ENCODE results near the gene XRCC4.

XRCC4 gene

GRCh38 chr5:83377131-83377865, 300.0 kb downstream of the XRCC4 start:
- no peak for DNase-seq (ENCODE audit: low read depth in 2 of 3, low spot score in 1 of 3)

GRCh38 chr5:83378624-83379289, 301.4 kb downstream of the XRCC4 start:
- DNase-seq (ENCODE audit: low read depth in 2 of 3, low spot score in 1 of 3): no peak

GRCh38 chr5:83385812-83386211, 308.5 kb downstream of the XRCC4 start:
- no peak for DNase-seq (ENCODE audit: low read depth in 2 of 3, low spot score in 1 of 3)

- no peak for DNase-seq (ENCODE audit: low read depth in 2 of 3, low spot score in 1 of 3)
These were observed 309.7 kb downstream of the XRCC4 start for GRCh38 chr5:83387041-83387440.

- no peak for DNase-seq (ENCODE audit: low read depth in 2 of 3, low spot score in 1 of 3)
These were observed 311.3 kb downstream of the XRCC4 start for GRCh38 chr5:83388608-83389007.

- DNase-seq (ENCODE audit: low read depth in 2 of 3, low spot score in 1 of 3): no peak
These were observed 315.6 kb downstream of the XRCC4 start for GRCh38 chr5:83392766-83393503.

GRCh38 chr5:83393504-83393866, 316.1 kb downstream of the XRCC4 start:
- no peak for DNase-seq (ENCODE audit: low read depth in 2 of 3, low spot score in 1 of 3)

GRCh38 chr5:83394190-83394589, 316.8 kb downstream of the XRCC4 start:
- DNase-seq (ENCODE audit: low read depth in 2 of 3, low spot score in 1 of 3): no peak

- DNase-seq (ENCODE audit: low read depth in 2 of 3, low spot score in 1 of 3): no peak
These were observed 319.3 kb downstream of the XRCC4 start for GRCh38 chr5:83396662-83397061.

- no peak for DNase-seq (ENCODE audit: low read depth in 2 of 3, low spot score in 1 of 3)
These were observed 320.3 kb downstream of the XRCC4 start for GRCh38 chr5:83397658-83398057.

GRCh38 chr5:83400241-83400640, 322.9 kb downstream of the XRCC4 start:
- no peak for DNase-seq (ENCODE audit: low read depth in 2 of 3, low spot score in 1 of 3)

- no peak for DNase-seq (ENCODE audit: low read depth in 2 of 3, low spot score in 1 of 3)
These were observed 323.4 kb downstream of the XRCC4 start for GRCh38 chr5:83400701-83401100.

GRCh38 chr5:83401122-83401731, 323.9 kb downstream of the XRCC4 start:
- DNase-seq (ENCODE audit: low read depth in 2 of 3, low spot score in 1 of 3): no peak

GRCh38 chr5:83401775-83402174, 324.4 kb downstream of the XRCC4 start:
- no peak for DNase-seq (ENCODE audit: low read depth in 2 of 3, low spot score in 1 of 3)
